Liver (tissue), 9 donors: ENCODE results near the gene ZNF70. TPM values are rescaled to one million over a fixed set of nuclear protein-coding genes. Genes with fewer than 3 reads are reported as not detected.
A peak's percentile ranks its signal among the peaks of the same experiment; 100 is the strongest.

ENCODE experiments used
- DNase-seq: peaks from one replicate; pipeline ENCODE4 v3.0.0-alpha.2; 2017; ENCODE audit warnings: low spot score
- H3K27ac ChIP-seq, 2 donors: one replicate each; pipeline ENCODE4 v1.7.0; 2013; ENCODE audit warnings: inconsistent platforms in 2 of 2, low read length in 2 of 2, control low read depth in 1 of 2, low read depth in 1 of 2, mild to moderate bottlenecking in 1 of 2
- H3K27me3 ChIP-seq, 4 donors: one replicate each; pipeline versions ENCODE4 v1.6.1 to v1.7.0; 2013; ENCODE audit warnings: low read length in 3 of 4, inconsistent platforms in 1 of 4, mild to moderate bottlenecking in 1 of 4, moderate library complexity in 1 of 4; ENCODE audit not compliant: control insufficient read depth in 4 of 4, insufficient read depth in 4 of 4
- H3K36me3 ChIP-seq, 4 donors: one replicate each; pipeline versions ENCODE4 v1.6.1 to v1.7.0; 2013; ENCODE audit warnings: low read length in 3 of 4, mild to moderate bottlenecking in 3 of 4, low read depth in 1 of 4, moderate library complexity in 1 of 4; ENCODE audit not compliant: control insufficient read depth in 4 of 4, insufficient read depth in 3 of 4
- H3K4me1 ChIP-seq, 4 donors: one replicate each; pipeline versions ENCODE4 v1.6.1 to v1.7.0; 2013; ENCODE audit warnings: low read length in 3 of 4, mild to moderate bottlenecking in 3 of 4, moderate library complexity in 1 of 4; ENCODE audit not compliant: control insufficient read depth in 4 of 4, insufficient read depth in 4 of 4
- H3K4me3 ChIP-seq, 3 donors: one replicate each; pipeline versions ENCODE4 v1.6.1 to v1.7.0; 2013; ENCODE audit warnings: low read length in 3 of 3, control low read depth in 1 of 3, low read depth in 1 of 3, mild to moderate bottlenecking in 1 of 3
- H3K9ac ChIP-seq, 2 donors: one replicate each; pipeline ENCODE4 v1.7.0; 2013; ENCODE audit warnings: low read length in 2 of 2, mild to moderate bottlenecking in 2 of 2, moderate library complexity in 2 of 2, control low read depth in 1 of 2, low read depth in 1 of 2
- H3K9me3 ChIP-seq, 4 donors: one replicate each; pipeline versions ENCODE4 v1.6.1 to v1.7.0; 2013; ENCODE audit warnings: low read length in 3 of 4; ENCODE audit not compliant: control insufficient read depth in 4 of 4
- ATF3 ChIP-seq: IDR thresholded peaks from 2 replicates; pipeline ENCODE4 v1.6.1; 2016; ENCODE audit warnings: antibody characterized with exemption
- CTCF ChIP-seq: fragments of 150-350 bp; IDR thresholded peaks from 2 replicates; pipeline ENCODE4 v1.5.1; 2017; ENCODE audit warnings: improper control_type of control experiment, low read depth, low read length; ENCODE audit not compliant: missing input control
- EGR1 ChIP-seq, 2 donors: IDR thresholded peaks; 2 replicates each; pipeline ENCODE4 v1.6.1; 2016 to 2018; ENCODE audit warnings: antibody characterized with exemption in 2 of 2, low read depth in 2 of 2
- FOXA1 ChIP-seq: IDR thresholded peaks from 2 replicates; pipeline ENCODE4 v1.6.1; 2016; ENCODE audit warnings: antibody characterized with exemption
- GABPA ChIP-seq, 2 donors: IDR thresholded peaks in 1 of 2; conservative IDR thresholded peaks in 1 of 2; 2 replicates each; pipeline ENCODE4 v1.6.1; 2016; ENCODE audit warnings: antibody characterized with exemption in 2 of 2, mild to moderate bottlenecking in 1 of 2, moderate library complexity in 1 of 2
- HNF4A ChIP-seq, 2 donors: conservative IDR thresholded peaks; 2 replicates each; pipeline ENCODE4 v1.6.1; 2016; ENCODE audit warnings: antibody characterized with exemption in 2 of 2, mild to moderate bottlenecking in 2 of 2
- HNF4G ChIP-seq: IDR thresholded peaks from 2 replicates; pipeline ENCODE4 v1.6.1; 2016; ENCODE audit warnings: antibody characterized with exemption
- JUND ChIP-seq, 2 donors: IDR thresholded peaks; 2 replicates each; pipeline ENCODE4 v1.6.1; 2016; ENCODE audit warnings: antibody characterized with exemption in 2 of 2
- MAX ChIP-seq: IDR thresholded peaks from 2 replicates; pipeline ENCODE4 v1.6.1; 2016; ENCODE audit warnings: antibody characterized with exemption
- NR2F2 ChIP-seq: IDR thresholded peaks from 2 replicates; pipeline ENCODE4 v1.6.1; 2016; ENCODE audit warnings: antibody characterized with exemption
- RAD21 ChIP-seq, 2 donors: IDR thresholded peaks; 2 replicates each; pipeline ENCODE4 v1.6.1; 2016; ENCODE audit warnings: antibody characterized with exemption in 2 of 2, mild to moderate bottlenecking in 2 of 2
- RXRA ChIP-seq, 2 donors: IDR thresholded peaks; 2 replicates each; pipeline ENCODE4 v1.6.1; 2017 to 2018; ENCODE audit warnings: antibody characterized with exemption in 2 of 2, mild to moderate bottlenecking in 1 of 2
- SP1 ChIP-seq: IDR thresholded peaks from 2 replicates; pipeline ENCODE4 v1.6.1; 2018; ENCODE audit warnings: antibody characterized with exemption, mild to moderate bottlenecking
- TAF1 ChIP-seq: conservative IDR thresholded peaks from 2 replicates; pipeline ENCODE4 v1.6.1; 2016; ENCODE audit warnings: antibody characterized with exemption, mild to moderate bottlenecking
- YY1 ChIP-seq: IDR thresholded peaks from 2 replicates; pipeline ENCODE4 v1.6.1; 2016; ENCODE audit warnings: antibody characterized with exemption, mild to moderate bottlenecking
- ZBTB33 ChIP-seq: IDR thresholded peaks from 2 replicates; pipeline ENCODE4 v1.6.1; 2016; ENCODE audit warnings: antibody characterized with exemption
- WGBS: extraction: QIAGEN DNeasy Blood & Tissue Kit; methylation state at CpG from one replicate; pipeline ENCODE4 v1.1.7; 2013; 5-methylcytosine and 5-hydroxymethylcytosine counted together
- polyA plus RNA-seq, 2 donors: library from polyadenylated mRNA; stranded (reverse) in 1 of 2; unstranded in 1 of 2; fragments of 200-250 nt in 1 of 2; fragments of >200 nt in 1 of 2; fragmentation: Nextera tagmentation in 1 of 2; extraction: Ambion mirVana in 1 of 2; gene quantifications; one replicate each; pipeline versions ENCODE4 v1.2.1 to v1.2.3, GENCODE V29; 2013 to 2015
- total RNA-seq, 2 donors: library from RNA; depleted of rRNA; stranded (reverse); fragments of >200 nt; gene quantifications; one replicate each; pipeline ENCODE4 v1.2.3, GENCODE V29; 2014
- donor health status: healthy.
- donor health status: healthy.
- donor health status: healthy.
- donor health status: healthy.
- donor health status: healthy.

ZNF70 gene
- total and polyA plus RNA-seq, 4 donors = 0.14 to 1.9 (median 0.68) TPM

GRCh38 chr22:23772315-23772648 is 21.4 kb upstream of the ZNF70 start:
- TF ChIP-seq EGR1 (IDR thresholded peaks at IDR 0.05; ENCODE audit: low read depth in 2 of 2) (no peak), MAX (no peak), HNF4G (no peak), ZBTB33 (no peak), CTCF (no peak), SP1 (no peak), JUND (IDR thresholded peaks at IDR 0.05) (no peak), TAF1 (no peak), FOXA1 (no peak), YY1 (no peak), NR2F2 (no peak), RAD21 (IDR thresholded peaks at IDR 0.05) (no peak)
- Histone ChIP-seq H3K27ac (no peak overlapping the region), H3K4me3 (peak overlapping the region in 1 of 3 donors; percentile 48), H3K9me3 (no peaks in the 10 kb centered on the region), H3K27me3 (no peaks in the 10 kb centered on the region), H3K4me1 (peaks cover 0 to 31% (median 17%) of the 10 kb centered on the region in 4 donors), H3K36me3 (no peaks in the 10 kb centered on the region), H3K9ac (no peak overlapping the region)
- WGBS = 26% methylated on average over 6 of the region's 6 CpGs
- no peak for DNase-seq

- no peak overlapping the region for H3K27ac ChIP-seq
- H3K27me3 ChIP-seq = no peaks in the 10 kb centered on the region
- WGBS = 86% methylated on average over 6 of the region's 6 CpGs
- no peak overlapping the region for H3K9ac ChIP-seq
- TF ChIP-seq FOXA1 = no peak
- TF ChIP-seq MAX = no peak
- no peak for TF ChIP-seq NR2F2
- peaks cover 16 to 53% (median 35%) of the 10 kb centered on the region in 4 donors for H3K4me1 ChIP-seq
- H3K9me3 ChIP-seq = no peaks in the 10 kb centered on the region
- peaks cover 0 to 4% (median 0%) of the 10 kb centered on the region in 4 donors for H3K36me3 ChIP-seq
- DNase-seq = no peak
- no peak overlapping the region for H3K4me3 ChIP-seq
Measured at GRCh38 chr22:23769321-23769965, 18.5 kb upstream of the ZNF70 start.

GRCh38 chr22:23767673-23768548 is 17.0 kb upstream of the ZNF70 start, which contains the start of gene CHCHD10:
Gene CHCHD10 (minus strand): TSS chr22:23767972. CDS start chr22:23767874, 98 bp downstream.
- no peaks in the 10 kb centered on the region for H3K9me3 ChIP-seq
- peaks cover 19 to 53% (median 36%) of the 10 kb centered on the region in 4 donors for H3K4me1 ChIP-seq
- peaks cover 0 to 6% (median 4%) of the 10 kb centered on the region in 4 donors for H3K36me3 ChIP-seq
- 1% methylated on average over 63 of the region's 63 CpGs for WGBS
- H3K9ac ChIP-seq = peak within 1 kb of the TSS; percentile 93 to 94
- no peaks in the 10 kb centered on the region for H3K27me3 ChIP-seq
- peak within 1 kb of the TSS; percentile 93 to 94 for H3K27ac ChIP-seq
- peak within 1 kb of the TSS; percentile 67 to 96 (median 80) for H3K4me3 ChIP-seq
- peak; percentile 83 for DNase-seq
- TF ChIP-seq RXRA (IDR thresholded peaks at IDR 0.05) (peak in 1 of 2 donors; percentile 15), NR2F2 (no peak), GABPA (IDR thresholded peaks at IDR 0.05 in 1 of 2, conservative IDR thresholded peaks at IDR 0.05 in 1 of 2) (no peak), HNF4A (conservative IDR thresholded peaks at IDR 0.05) (peak in 1 of 2 donors; percentile 7), HNF4G (no peak), RAD21 (IDR thresholded peaks at IDR 0.05) (peak; percentile 77 to 85), SP1 (peak; percentile 48), YY1 (peak; percentile 90), TAF1 (no peak), CTCF (peak; percentile 79), JUND (IDR thresholded peaks at IDR 0.05) (no peak), MAX (peak; percentile 43), ATF3 (no peak)
